Measurements from ENCODE around the gene CLEC7A.

Gene CLEC7A

DNA sequence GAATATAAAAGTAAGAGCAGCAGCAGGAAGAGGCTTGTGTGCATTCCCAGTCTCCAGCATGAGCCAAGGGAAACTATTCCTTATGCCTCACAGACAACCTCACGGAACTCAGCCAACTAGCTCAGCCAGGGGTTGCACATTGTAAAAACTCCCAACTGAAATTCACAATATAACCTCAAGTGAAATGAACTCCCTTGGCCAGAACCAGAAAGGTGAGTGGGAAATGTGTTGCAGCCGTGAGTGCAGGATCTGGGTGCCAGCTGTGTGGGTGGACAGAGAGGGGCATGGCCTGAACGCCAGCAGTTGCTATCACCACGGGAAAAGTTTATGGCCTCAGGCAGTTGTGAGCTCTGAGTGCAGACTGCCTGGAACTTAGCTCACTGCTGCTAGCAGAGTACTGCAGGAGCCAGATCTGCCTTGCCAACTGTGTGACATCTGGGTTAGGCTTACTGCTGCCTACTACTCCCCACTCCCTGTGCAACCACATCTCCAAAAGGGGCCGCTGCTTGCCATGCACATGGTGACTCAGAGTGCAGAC is 28.9 kb downstream of the CLEC7A start:
- TF ChIP-seq, protein P1, sequence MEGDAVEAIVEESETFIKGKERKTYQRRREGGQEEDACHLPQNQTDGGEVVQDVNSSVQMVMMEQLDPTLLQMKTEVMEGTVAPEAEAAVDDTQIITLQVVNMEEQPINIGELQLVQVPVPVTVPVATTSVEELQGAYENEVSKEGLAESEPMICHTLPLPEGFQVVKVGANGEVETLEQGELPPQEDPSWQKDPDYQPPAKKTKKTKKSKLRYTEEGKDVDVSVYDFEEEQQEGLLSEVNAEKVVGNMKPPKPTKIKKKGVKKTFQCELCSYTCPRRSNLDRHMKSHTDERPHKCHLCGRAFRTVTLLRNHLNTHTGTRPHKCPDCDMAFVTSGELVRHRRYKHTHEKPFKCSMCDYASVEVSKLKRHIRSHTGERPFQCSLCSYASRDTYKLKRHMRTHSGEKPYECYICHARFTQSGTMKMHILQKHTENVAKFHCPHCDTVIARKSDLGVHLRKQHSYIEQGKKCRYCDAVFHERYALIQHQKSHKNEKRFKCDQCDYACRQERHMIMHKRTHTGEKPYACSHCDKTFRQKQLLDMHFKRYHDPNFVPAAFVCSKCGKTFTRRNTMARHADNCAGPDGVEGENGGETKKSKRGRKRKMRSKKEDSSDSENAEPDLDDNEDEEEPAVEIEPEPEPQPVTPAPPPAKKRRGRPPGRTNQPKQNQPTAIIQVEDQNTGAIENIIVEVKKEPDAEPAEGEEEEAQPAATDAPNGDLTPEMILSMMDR (IDR thresholded peaks at IDR 0.05; ENCODE audit: insufficient read depth, low read depth, low read length, missing control alignments), result no peak
- no peak overlapping the region for H3K4me3 ChIP-seq (ENCODE audit: low read depth, low read length)
- DNase-seq (ENCODE audit: low read depth), result no peak

DNA sequence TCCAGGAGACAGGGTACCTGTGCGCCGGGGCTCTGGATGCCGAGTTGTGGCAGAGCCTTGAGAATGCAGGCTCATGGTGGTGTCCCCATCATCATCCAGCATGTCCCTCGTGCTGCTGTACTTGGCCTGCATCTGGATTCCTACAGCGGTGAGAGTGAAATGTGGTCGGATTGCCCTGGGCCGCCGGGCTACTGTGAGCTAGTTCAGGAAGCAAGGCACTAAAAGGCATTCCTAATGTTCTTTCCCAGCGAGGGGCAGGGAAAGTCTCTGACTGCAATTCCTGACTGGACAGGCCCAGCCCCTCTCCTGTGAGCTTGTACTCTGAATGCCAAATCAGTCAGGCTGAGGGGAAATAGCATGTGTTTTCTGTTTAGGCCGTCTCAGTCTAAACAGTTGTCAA is 31.2 kb downstream of the CLEC7A start, which contains the start of gene CLEC1A:
TSS of gene CLEC1A (minus strand) at position 195 of the 400 bp plus-strand sequence. CDS start at position 132, 63 bp downstream.
- TF ChIP-seq, protein P1 (IDR thresholded peaks at IDR 0.05; ENCODE audit: insufficient read depth, low read depth, low read length, missing control alignments), result no peak
- no peak within 1 kb of the TSS for H3K4me3 ChIP-seq (ENCODE audit: low read depth, low read length)
- DNase-seq (ENCODE audit: low read depth), result no peak

DNA sequence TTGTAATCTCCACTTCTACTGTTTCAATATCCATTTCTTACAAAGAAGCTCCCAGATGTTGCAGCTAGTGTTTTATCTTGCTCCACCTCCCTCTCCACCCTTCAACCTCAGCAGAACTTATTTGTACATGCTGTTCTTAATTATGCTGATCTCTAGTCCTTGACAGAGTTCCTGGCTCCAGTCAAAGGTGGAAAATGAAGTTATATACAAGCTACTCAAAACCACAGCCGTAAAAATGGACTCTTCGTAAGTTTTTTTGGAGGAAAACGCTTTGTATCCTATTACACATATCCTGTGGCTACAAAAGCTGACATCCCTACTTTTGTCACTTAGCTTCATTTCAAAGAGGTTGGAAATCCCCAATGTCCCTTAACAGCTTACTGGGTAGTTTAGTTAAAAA is 32.5 kb downstream of the CLEC7A start:
- H3K4me3 ChIP-seq (ENCODE audit: low read depth, low read length), result no peak overlapping the region
- no peak for DNase-seq (ENCODE audit: low read depth)
- TF ChIP-seq, protein P1 (IDR thresholded peaks at IDR 0.05; ENCODE audit: insufficient read depth, low read depth, low read length, missing control alignments), result no peak

DNA sequence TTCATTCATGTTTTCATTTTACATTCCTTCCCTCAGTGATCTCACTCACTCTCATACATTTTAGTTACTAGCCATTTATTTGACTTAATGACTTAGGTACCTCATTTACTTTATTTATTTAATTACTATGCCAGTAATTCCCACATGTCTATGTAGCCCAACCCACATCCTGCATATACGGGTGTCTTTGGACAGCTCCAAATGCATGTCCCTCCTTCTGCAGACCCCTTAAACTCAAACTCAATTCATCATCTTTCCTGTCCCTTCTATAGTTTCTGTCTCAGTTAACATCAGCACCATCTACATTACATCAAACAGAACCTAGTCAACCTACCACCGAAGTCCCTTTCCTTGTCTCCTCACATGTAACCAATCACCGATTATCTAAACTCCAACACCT is 34.0 kb downstream of the CLEC7A start:
- no peak for DNase-seq (ENCODE audit: low read depth)
- TF ChIP-seq, protein P1 (IDR thresholded peaks at IDR 0.05; ENCODE audit: insufficient read depth, low read depth, low read length, missing control alignments), result no peak
- no peak overlapping the region for H3K4me3 ChIP-seq (ENCODE audit: low read depth, low read length)

DNA sequence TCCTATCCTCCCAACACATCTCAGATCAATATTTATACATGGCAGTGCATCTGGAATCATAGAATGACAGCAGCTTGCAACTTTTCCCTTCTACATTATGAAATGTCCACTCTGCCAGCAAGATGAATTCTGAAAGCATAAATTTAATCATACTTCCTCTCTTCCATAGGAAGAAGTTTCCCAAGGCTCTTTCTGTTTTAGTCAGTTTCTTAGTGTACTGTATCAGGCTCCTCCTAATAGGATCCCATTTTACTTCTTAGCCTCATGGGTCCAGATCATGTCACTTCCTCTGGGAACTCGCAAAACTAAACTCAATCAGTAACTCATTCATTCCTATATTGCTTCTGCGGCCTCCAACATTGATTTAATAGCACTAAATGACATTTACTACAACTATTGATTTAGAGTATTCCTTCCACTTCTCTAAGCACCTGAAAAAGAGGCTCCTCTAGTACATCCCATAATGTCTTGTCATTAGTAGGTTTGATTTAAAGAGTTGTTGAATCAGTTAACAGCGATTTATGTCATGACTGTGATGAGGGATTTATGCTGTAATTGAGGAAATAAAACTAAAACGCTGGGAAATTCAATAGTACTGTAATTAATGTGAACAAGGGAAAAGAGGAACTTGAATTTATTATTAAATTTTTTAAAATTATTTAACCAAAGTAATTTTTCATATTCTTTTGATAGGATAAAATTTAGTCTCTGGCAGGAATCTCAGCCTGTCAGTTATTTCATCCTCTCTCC is 35.2 kb downstream of the CLEC7A start:
- no peak overlapping the region for H3K4me3 ChIP-seq (ENCODE audit: low read depth, low read length)
- TF ChIP-seq, protein P1 (IDR thresholded peaks at IDR 0.05; ENCODE audit: insufficient read depth, low read depth, low read length, missing control alignments), result no peak

DNA sequence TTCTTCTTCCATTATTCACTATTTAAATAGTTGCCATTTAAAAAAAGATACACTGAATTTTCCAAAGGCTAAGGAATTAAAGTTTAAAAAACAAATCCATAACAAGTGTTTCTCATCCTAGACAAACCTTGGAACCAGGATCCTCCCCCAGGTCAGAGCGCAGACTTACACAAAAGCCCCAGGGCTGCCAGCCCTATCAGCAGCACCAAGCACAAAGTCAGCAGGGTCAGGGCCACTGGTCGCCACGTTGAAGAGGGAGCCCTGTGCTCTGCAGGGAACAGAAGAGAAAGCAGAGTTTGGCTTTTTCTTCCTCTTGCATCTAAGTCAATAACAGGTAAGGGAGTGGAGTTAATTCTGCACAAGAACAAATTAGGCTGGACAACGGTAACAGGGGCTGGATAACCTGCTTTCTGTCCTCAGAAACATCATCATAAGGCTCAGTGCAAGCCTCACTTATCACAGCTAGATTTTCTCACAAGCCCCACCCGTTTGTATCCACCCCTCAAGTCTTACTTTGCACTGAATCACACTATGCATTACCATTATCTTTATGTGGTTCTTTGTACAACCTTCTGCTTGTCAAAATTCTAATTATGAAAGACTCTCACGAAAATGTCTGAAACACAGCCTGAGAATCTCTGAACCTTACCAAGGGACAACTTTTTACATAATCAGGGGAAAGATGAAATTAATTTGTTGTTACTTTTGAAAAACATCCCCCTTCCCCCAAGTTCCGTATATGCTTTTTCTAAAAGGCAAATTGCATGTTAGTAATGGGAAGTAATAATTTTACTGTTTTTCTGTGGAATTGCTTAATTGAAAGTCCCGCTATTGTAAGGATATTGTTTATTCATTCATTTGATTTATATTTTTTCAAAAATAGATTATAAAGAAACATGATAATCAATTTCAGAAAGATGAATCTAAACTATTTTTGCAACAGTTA is 40.8 kb downstream of the CLEC7A start:
- H3K4me3 ChIP-seq (ENCODE audit: low read depth, low read length), result no peak overlapping the region
- DNase-seq (ENCODE audit: low read depth), result no peak
- TF ChIP-seq, protein P1 (IDR thresholded peaks at IDR 0.05; ENCODE audit: insufficient read depth, low read depth, low read length, missing control alignments), result no peak

More for the DNA sequence above, 35.2 kb downstream of the CLEC7A start:
- no peak for DNase-seq (ENCODE audit: low read depth)
